MM.1S (cell line): ENCODE data around the gene CNTNAP4.

ENCODE experiments used
- DNase-seq: peaks from one replicate; pipeline ENCODE4 v3.0.0-alpha.2; 2015
- H2AFZ ChIP-seq: fragments of 300-600 bp; sonication (generic); 2 replicates; pipeline ENCODE4 v1.6.0; 2016; ENCODE audit warnings: antibody characterized with exemption, low read length
- H3F3A ChIP-seq: fragments of 300-600 bp; sonication (generic); 2 replicates; pipeline ENCODE4 v1.6.1; 2016; ENCODE audit warnings: mild to moderate bottlenecking, antibody characterized with exemption, low read length, moderate library complexity, mixed read lengths; ENCODE audit not compliant: insufficient read depth
- H3K27ac ChIP-seq: fragments of 300-600 bp; sonication (generic); 2 replicates; pipeline ENCODE4 v1.5.1; 2016; ENCODE audit warnings: mild to moderate bottlenecking, low read length
- H3K27me3 ChIP-seq: fragments of 300-600 bp; sonication (generic); replicated peaks from 2 replicates; pipeline ENCODE4 v1.6.0; 2016; ENCODE audit warnings: low read length; ENCODE audit not compliant: insufficient read depth
- H3K36me3 ChIP-seq: fragments of 300-600 bp; sonication (generic); replicated peaks from 2 replicates; pipeline ENCODE4 v1.6.1; 2016; ENCODE audit warnings: mild to moderate bottlenecking, low read length, mixed read lengths; ENCODE audit not compliant: insufficient read depth
- H3K4me1 ChIP-seq: fragments of 300-600 bp; sonication (generic); 2 replicates; pipeline ENCODE4 v1.6.1; 2016; ENCODE audit warnings: low read length, mixed read lengths
- H3K4me2 ChIP-seq: fragments of 300-600 bp; sonication (generic); 2 replicates; pipeline ENCODE4 v1.6.0; 2016; ENCODE audit warnings: low read depth, low read length
- H3K4me3 ChIP-seq: fragments of 300-600 bp; sonication (generic); 2 replicates; pipeline ENCODE4 v1.5.1; 2016; ENCODE audit warnings: low read length, mixed read lengths
- H3K79me2 ChIP-seq: fragments of 300-600 bp; sonication (generic); 2 replicates; pipeline ENCODE4 v1.6.1; 2016; ENCODE audit warnings: mixed run types, low read length, mixed read lengths
- H3K9ac ChIP-seq: fragments of 300-600 bp; sonication (generic); 2 replicates; pipeline ENCODE4 v1.6.1; 2016; ENCODE audit warnings: low read length, mixed read lengths
- H3K9me2 ChIP-seq: fragments of 300-600 bp; sonication (generic); replicated peaks from 2 replicates; pipeline ENCODE4 v1.6.1; 2016; ENCODE audit warnings: mild to moderate bottlenecking, low read length, mixed read lengths; ENCODE audit not compliant: insufficient read depth
- H3K9me3 ChIP-seq: fragments of 300-600 bp; sonication (generic); replicated peaks from 2 replicates; pipeline ENCODE4 v1.6.1; 2016; ENCODE audit warnings: mild to moderate bottlenecking, low read length, mixed read lengths; ENCODE audit not compliant: insufficient read depth
- H4K20me1 ChIP-seq: fragments of 300-600 bp; sonication (generic); 2 replicates; pipeline ENCODE4 v1.6.1; 2016; ENCODE audit warnings: mild to moderate bottlenecking, low read length, moderate library complexity, mixed read lengths; ENCODE audit not compliant: insufficient read depth
- CTCF ChIP-seq: fragments of 300-600 bp; sonication (generic); IDR thresholded peaks from 2 replicates; pipeline ENCODE4 v1.5.1; 2016; ENCODE audit warnings: antibody characterized with exemption, low read length, mixed read lengths
- EZH2 ChIP-seq: fragments of 300-600 bp; sonication (generic); optimal IDR thresholded peaks from 2 replicates; pipeline ENCODE3; 2017; ENCODE audit warnings: low read depth, mild to moderate bottlenecking, antibody characterized with exemption, low read length, mixed read lengths
- EZH2phosphoT487 ChIP-seq: fragments of 300-600 bp; sonication (generic); IDR thresholded peaks from 2 replicates; pipeline ENCODE4 v1.6.1; 2018; ENCODE audit warnings: antibody characterized with exemption, low read length

Gene CNTNAP4

GRCh38 chr16:76511203-76511602, 234.0 kb downstream of the CNTNAP4 start:
- H3K9me2 ChIP-seq: no peaks in the 10 kb centered on the region
- H3K4me3 ChIP-seq: no peak overlapping the region
- no peaks in the 10 kb centered on the region for H3K79me2 ChIP-seq
- no peaks in the 10 kb centered on the region for H3K36me3 ChIP-seq
- no peaks in the 10 kb centered on the region for H3K9me3 ChIP-seq
- no peaks in the 10 kb centered on the region for H4K20me1 ChIP-seq
- no peaks in the 10 kb centered on the region for H3K27me3 ChIP-seq
- TF ChIP-seq EZH2phosphoT487 (no peak), EZH2 (no peak), CTCF (no peak)
- no peak overlapping the region for H3K27ac ChIP-seq
- H2AFZ ChIP-seq: no peak overlapping the region
- H3F3A ChIP-seq: no peaks in the 10 kb centered on the region
- DNase-seq: no peak
- no peak overlapping the region for H3K9ac ChIP-seq
- H3K4me1 ChIP-seq: no peaks in the 10 kb centered on the region
- H3K4me2 ChIP-seq: no peak overlapping the region

GRCh38 chr16:76518781-76519180, 241.6 kb downstream of the CNTNAP4 start:
- Histone ChIP-seq H3K4me1 (no peaks in the 10 kb centered on the region), H4K20me1 (no peaks in the 10 kb centered on the region), H3K9ac (no peak overlapping the region), H3K36me3 (no peaks in the 10 kb centered on the region), H3K27me3 (no peaks in the 10 kb centered on the region), H3K27ac (no peak overlapping the region), H3K9me2 (no peaks in the 10 kb centered on the region), H3K79me2 (no peaks in the 10 kb centered on the region), H2AFZ (no peak overlapping the region), H3K4me3 (no peak overlapping the region), H3F3A (no peaks in the 10 kb centered on the region), H3K9me3 (no peaks in the 10 kb centered on the region), H3K4me2 (no peak overlapping the region)
- no peak for DNase-seq
- TF ChIP-seq CTCF (no peak), EZH2phosphoT487 (no peak), EZH2 (no peak)

- Histone ChIP-seq H3K27ac (no peak overlapping the region), H3K4me3 (no peak overlapping the region)
- no peak for TF ChIP-seq CTCF
- TF ChIP-seq EZH2phosphoT487: no peak
- no peak for TF ChIP-seq EZH2
Measured at GRCh38 chr16:76524356-76524755, 247.2 kb downstream of the CNTNAP4 start.

More at GRCh38 chr16:76524356-76524755, 247.2 kb downstream of the CNTNAP4 start:
- Histone ChIP-seq H3K9ac (no peak overlapping the region), H3K4me2 (no peak overlapping the region), H3K79me2 (no peaks in the 10 kb centered on the region), H3F3A (no peaks in the 10 kb centered on the region), H3K9me2 (no peaks in the 10 kb centered on the region), H2AFZ (no peak overlapping the region), H3K9me3 (no peaks in the 10 kb centered on the region), H3K27me3 (no peaks in the 10 kb centered on the region), H4K20me1 (no peaks in the 10 kb centered on the region), H3K4me1 (no peaks in the 10 kb centered on the region), H3K36me3 (no peaks in the 10 kb centered on the region)
- no peak for DNase-seq
